Measurements from ENCODE around the gene NREP.

The NREP gene

GRCh38 chr5:111697215-111697614 is 59.8 kb downstream of the NREP start:
- no peak for DNase-seq (ENCODE audit: low read depth)

GRCh38 chr5:111695991-111696390 is 61.0 kb downstream of the NREP start:
- DNase-seq (ENCODE audit: low read depth): no peak

- peak; percentile 54 for DNase-seq (ENCODE audit: low read depth)
Measured at GRCh38 chr5:111694133-111694532, 62.9 kb downstream of the NREP start.

GRCh38 chr5:111691914-111692313 is 65.1 kb downstream of the NREP start:
- no peak for DNase-seq (ENCODE audit: low read depth)

- DNase-seq (ENCODE audit: low read depth): no peak
Measured at GRCh38 chr5:111691508-111691907, 65.5 kb downstream of the NREP start.

GRCh38 chr5:111689357-111689935 is 67.5 kb downstream of the NREP start:
- no peak for DNase-seq (ENCODE audit: low read depth)

GRCh38 chr5:111685969-111686368 is 71.0 kb downstream of the NREP start:
- DNase-seq (ENCODE audit: low read depth): peak; percentile 33

- no peak for DNase-seq (ENCODE audit: low read depth)
Measured at GRCh38 chr5:111682641-111683040, 74.4 kb downstream of the NREP start.

- DNase-seq (ENCODE audit: low read depth): no peak
Measured at GRCh38 chr5:111682121-111682520, 74.9 kb downstream of the NREP start.

GRCh38 chr5:111681414-111682120 is 75.4 kb downstream of the NREP start:
- DNase-seq (ENCODE audit: low read depth): no peak

GRCh38 chr5:111680737-111681413 is 76.1 kb downstream of the NREP start:
- peak; percentile 89 for DNase-seq (ENCODE audit: low read depth)

- DNase-seq (ENCODE audit: low read depth): no peak
Measured at GRCh38 chr5:111679611-111680010, 77.4 kb downstream of the NREP start.
